GM12878 (cell line): ENCODE results near the gene PCDHGB2. TPM values are rescaled to one million over a fixed set of nuclear protein-coding genes. Genes with fewer than 3 reads are reported as not detected.

Experiments
- ATAC-seq: fragments of 200-7000 bp; cut with Tn5 transposase; 3 replicates; pipeline ENCODE4 v1.9.1; 2020; ENCODE audit warnings: mild to moderate bottlenecking, moderate library complexity
- BruUV-seq: library from RNA; stranded (reverse); fragments of 400-500 nt; replicated peaks from 2 replicates; lab custom pipeline; 2021; lab: Mats Ljungman, UMichigan
- CTCF ChIA-PET: fragments of 300-600 bp; sonication (Branson Sonifier 250); formaldehyde crosslinking; extraction: SDS; loops from one replicate; lab custom pipeline; 2021; ENCODE audit warnings: inconsistent platforms; lab: Yijun Ruan, JAX
- POLR2A ChIA-PET: fragments of 350-600 bp; formaldehyde crosslinking; extraction: SDS; loops from one replicate; lab custom pipeline; 2021; ENCODE audit warnings: inconsistent platforms; lab: Charles Lee
- RAD21 ChIA-PET: fragments of 300-600 bp; sonication (Branson Sonifier 250); formaldehyde crosslinking; loops from one replicate; lab custom pipeline; 2023; ENCODE audit warnings: antibody characterized with exemption; ENCODE audit not compliant: unreplicated experiment; lab: Charles Lee
- SMC1A ChIA-PET: fragments of 300-600 bp; sonication (Branson Sonifier 250); formaldehyde crosslinking; loops from one replicate; lab custom pipeline; 2023; ENCODE audit not compliant: unreplicated experiment, uncharacterized antibody; lab: Charles Lee
- DNase-seq: peaks from one replicate; pipeline ENCODE4 v3.0.0-alpha.2; 2011; ENCODE audit warnings: low read depth, low spot score
- FAIRE-seq: peaks from 3 replicates; lab custom pipeline; 2011; peaks lifted over from hg19 to GRCh38; lab: Jason Lieb, UNC
- H2AFZ ChIP-seq: 2 replicates; pipeline ENCODE4 v1.6.0; 2011; ENCODE audit warnings: low read depth, low read length, control low read depth; ENCODE audit not compliant: control insufficient read depth
- H3K27ac ChIP-seq: 2 replicates; pipeline ENCODE4 v1.5.1; 2011; ENCODE audit warnings: control low read depth; ENCODE audit not compliant: control insufficient read depth, insufficient read depth
- H3K27me3 ChIP-seq, 2 experiments: replicated peaks in 1 of 2; 2 replicates each; pipeline versions ENCODE4 v1.6.0 to v1.6.1; 2011; ENCODE audit warnings: low read length in 1 of 2; ENCODE audit not compliant: control insufficient read depth in 2 of 2, insufficient read depth in 2 of 2
- H3K36me3 ChIP-seq, 2 experiments: 2 replicates each; pipeline ENCODE4 v1.5.1; 2011; ENCODE audit warnings: low read length in 1 of 2; ENCODE audit not compliant: control insufficient read depth in 2 of 2, insufficient read depth in 2 of 2
- H3K4me1 ChIP-seq: 2 replicates; pipeline ENCODE4 v1.6.1; 2011; ENCODE audit warnings: mild to moderate bottlenecking, low read length, moderate library complexity, mixed read lengths; ENCODE audit not compliant: control insufficient read depth, insufficient read depth
- H3K4me2 ChIP-seq: 2 replicates; pipeline ENCODE4 v1.6.0; 2011; ENCODE audit warnings: control low read depth; ENCODE audit not compliant: control insufficient read depth, insufficient read depth
- H3K4me3 ChIP-seq: fragments of 200-600 bp; sonication (generic); 2 replicates; pipeline ENCODE4 v1.5.1; 2016
- H3K79me2 ChIP-seq: 2 replicates; pipeline ENCODE4 v1.6.0; 2011; ENCODE audit warnings: low read length; ENCODE audit not compliant: control insufficient read depth, insufficient read depth
- H3K9ac ChIP-seq: 2 replicates; pipeline ENCODE4 v1.8.0; 2011; ENCODE audit warnings: low read length, control low read depth, mixed read lengths; ENCODE audit not compliant: control insufficient read depth, insufficient read depth
- H3K9me3 ChIP-seq: replicated peaks from 3 replicates; pipeline ENCODE4 v1.5.1; 2011; ENCODE audit warnings: mild to moderate bottlenecking, low read length; ENCODE audit not compliant: control insufficient read depth, insufficient read depth
- H4K20me1 ChIP-seq: 2 replicates; pipeline ENCODE4 v1.6.0; 2011; ENCODE audit not compliant: control insufficient read depth, insufficient read depth
- MEF2A ChIP-seq: IDR thresholded peaks from 2 replicates; pipeline ENCODE4 v1.6.1; 2011; ENCODE audit warnings: low read depth, mild to moderate bottlenecking, low read length, moderate library complexity; ENCODE audit not compliant: insufficient read depth
- NBN ChIP-seq: fragments of 450-650 bp; IDR thresholded peaks from 2 replicates; pipeline ENCODE4 v1.6.1; 2016
- SIN3A ChIP-seq: IDR thresholded peaks from 2 replicates; pipeline ENCODE4 v1.6.1; 2012; ENCODE audit warnings: low read depth, low read length, improper control_type of control experiment
- TARDBP ChIP-seq: IDR thresholded peaks from 2 replicates; pipeline ENCODE4 v1.6.1; 2016; ENCODE audit warnings: borderline replicate concordance
- ZNF217 ChIP-seq: fragments of 450-650 bp; IDR thresholded peaks from 2 replicates; pipeline ENCODE4 v1.6.1; 2017; ENCODE audit warnings: antibody characterized with exemption, mild to moderate bottlenecking
- WGBS: methylation state at CpG from one replicate; pipeline ENCODE4 v1.1.6; 2016; ENCODE audit warnings: low lambda C conversion rate; ENCODE audit not compliant: insufficient replicate concordance, insufficient coverage; ENCODE audit errors: missing lambda C conversion rate; 5-methylcytosine and 5-hydroxymethylcytosine counted together
- in situ Hi-C: fragments of 300-500 bp; cut with MboI; formaldehyde crosslinking; loops from 9 replicates; pipeline ENCODE4 v1.14.3; 2018; ENCODE audit warnings: mixed read lengths
- intact Hi-C: fragments of 100-400 bp; cut with micrococcal nuclease; formaldehyde crosslinking; loops from one replicate; pipeline ENCODE4 v1.14.2; 2022; ENCODE audit not compliant: unreplicated experiment
- polyA plus RNA-seq, 11 experiments: library from polyadenylated mRNA; depleted of rRNA in 4 of 11; unstranded in 6 of 11; stranded (reverse) in 5 of 11; fragments of >200 nt; fragmentation: Nextera tagmentation in 4 of 11; fragmentation: Illumina TruSeq in 1 of 11; extraction: Ambion mirVana in 4 of 11; extraction: Trizol in 1 of 11; gene quantifications; 1 replicate in 1 of 11; 2 replicates in 10 of 11; pipeline versions ENCODE4 v1.2.1 to v1.2.3, GENCODE V29; 2011 to 2016; ENCODE audit warnings: inconsistent platforms in 2 of 11, missing spikeins in 2 of 11, low read depth in 1 of 11
- total RNA-seq, 4 experiments: library from RNA; depleted of rRNA in 3 of 4; stranded (reverse); fragments of >200 nt in 3 of 4; fragmentation: Illumina TruSeq in 1 of 4; extraction: Trizol in 1 of 4; gene quantifications; 2 replicates each; pipeline versions ENCODE4 v1.2.1 to v1.2.3, GENCODE V29; 2013 to 2021
- TF ChIP-seq, protein P1 (sequence below): IDR thresholded peaks from 2 replicates; pipeline ENCODE4 v1.6.1; 2012; ENCODE audit warnings: improper control_type of control experiment, low read depth, low read length; ENCODE audit not compliant: insufficient replicate concordance

The PCDHGB2 gene
- total and polyA plus RNA-seq, 10 of the 15 experiments (the other 5 are each of a cell fraction or from before 2014, with no cell fraction given) = 0.06 to 0.38 (median 0.19) TPM; not detected in 2

DNA sequence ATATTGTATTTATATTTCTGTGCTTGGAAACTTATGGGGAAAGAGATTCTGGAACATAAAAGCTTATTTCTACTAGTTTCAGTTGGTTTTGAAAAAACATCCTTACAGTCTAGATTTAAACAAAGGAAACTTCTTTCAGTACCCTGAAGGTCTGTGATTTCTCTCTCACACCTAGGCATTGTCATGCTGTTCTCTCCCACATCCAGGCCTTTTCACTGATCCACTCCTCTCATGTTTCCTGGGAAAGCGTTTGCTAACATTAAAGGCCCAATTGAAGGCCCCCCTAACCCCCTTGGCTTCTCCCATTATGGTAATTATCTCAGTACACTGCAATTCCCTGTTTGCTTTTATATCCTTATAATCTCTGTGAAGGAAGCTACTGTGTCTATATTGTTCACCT is 17.0 kb upstream of the PCDHGB2 start:
- ChIA-PET POLR2A (interaction anchor here (0.5 kb wide), 1 partner anchor 619 kb away, joined by 4 read pairs; no protein-coding TSS in a partner anchor), SMC1A (no interaction called here), RAD21 (no interaction called here), CTCF (interaction anchor here (0.7 to 1.6 kb wide), 2 partner anchors 22 to 205 kb away, joined by 3 to 5 read pairs; partner anchors contain the start of gene TAF7)
- H3K4me1 ChIP-seq = no peaks in the 10 kb centered on the region
- DNase-seq (no peak), FAIRE-seq (no peak), ATAC-seq (no peak)
- 0% methylated on average over 1 of the region's 1 CpG for WGBS
- peaks cover 2% of the 10 kb centered on the region; the same call in 2 of the 3 replicates for H3K9me3 ChIP-seq
- H3K79me2 ChIP-seq = no peaks in the 10 kb centered on the region
- in situ Hi-C loops (no loop called here), intact Hi-C loops (no loop called here)
- H4K20me1 ChIP-seq = no peaks in the 10 kb centered on the region
- no peaks in the 10 kb centered on the region for H3K27me3 ChIP-seq
- H3K27ac ChIP-seq = no peak overlapping the region
- no peak overlapping the region for H3K4me2 ChIP-seq
- H3K4me3 ChIP-seq = no peak overlapping the region
- no TSS peak for BruUV-seq
- TF ChIP-seq SIN3A (no peak), NBN (no peak), MEF2A (no peak), TARDBP (no peak), ZNF217 (no peak)
- TF ChIP-seq, protein P1, sequence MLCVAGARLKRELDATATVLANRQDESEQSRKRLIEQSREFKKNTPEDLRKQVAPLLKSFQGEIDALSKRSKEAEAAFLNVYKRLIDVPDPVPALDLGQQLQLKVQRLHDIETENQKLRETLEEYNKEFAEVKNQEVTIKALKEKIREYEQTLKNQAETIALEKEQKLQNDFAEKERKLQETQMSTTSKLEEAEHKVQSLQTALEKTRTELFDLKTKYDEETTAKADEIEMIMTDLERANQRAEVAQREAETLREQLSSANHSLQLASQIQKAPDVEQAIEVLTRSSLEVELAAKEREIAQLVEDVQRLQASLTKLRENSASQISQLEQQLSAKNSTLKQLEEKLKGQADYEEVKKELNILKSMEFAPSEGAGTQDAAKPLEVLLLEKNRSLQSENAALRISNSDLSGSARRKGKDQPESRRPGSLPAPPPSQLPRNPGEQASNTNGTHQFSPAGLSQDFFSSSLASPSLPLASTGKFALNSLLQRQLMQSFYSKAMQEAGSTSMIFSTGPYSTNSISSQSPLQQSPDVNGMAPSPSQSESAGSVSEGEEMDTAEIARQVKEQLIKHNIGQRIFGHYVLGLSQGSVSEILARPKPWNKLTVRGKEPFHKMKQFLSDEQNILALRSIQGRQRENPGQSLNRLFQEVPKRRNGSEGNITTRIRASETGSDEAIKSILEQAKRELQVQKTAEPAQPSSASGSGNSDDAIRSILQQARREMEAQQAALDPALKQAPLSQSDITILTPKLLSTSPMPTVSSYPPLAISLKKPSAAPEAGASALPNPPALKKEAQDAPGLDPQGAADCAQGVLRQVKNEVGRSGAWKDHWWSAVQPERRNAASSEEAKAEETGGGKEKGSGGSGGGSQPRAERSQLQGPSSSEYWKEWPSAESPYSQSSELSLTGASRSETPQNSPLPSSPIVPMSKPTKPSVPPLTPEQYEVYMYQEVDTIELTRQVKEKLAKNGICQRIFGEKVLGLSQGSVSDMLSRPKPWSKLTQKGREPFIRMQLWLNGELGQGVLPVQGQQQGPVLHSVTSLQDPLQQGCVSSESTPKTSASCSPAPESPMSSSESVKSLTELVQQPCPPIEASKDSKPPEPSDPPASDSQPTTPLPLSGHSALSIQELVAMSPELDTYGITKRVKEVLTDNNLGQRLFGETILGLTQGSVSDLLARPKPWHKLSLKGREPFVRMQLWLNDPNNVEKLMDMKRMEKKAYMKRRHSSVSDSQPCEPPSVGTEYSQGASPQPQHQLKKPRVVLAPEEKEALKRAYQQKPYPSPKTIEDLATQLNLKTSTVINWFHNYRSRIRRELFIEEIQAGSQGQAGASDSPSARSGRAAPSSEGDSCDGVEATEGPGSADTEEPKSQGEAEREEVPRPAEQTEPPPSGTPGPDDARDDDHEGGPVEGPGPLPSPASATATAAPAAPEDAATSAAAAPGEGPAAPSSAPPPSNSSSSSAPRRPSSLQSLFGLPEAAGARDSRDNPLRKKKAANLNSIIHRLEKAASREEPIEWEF = no peak
- H2AFZ ChIP-seq = no peak overlapping the region
- H3K36me3 ChIP-seq = no peaks in the 10 kb centered on the region
- no peak overlapping the region for H3K9ac ChIP-seq
